A549 (cell line): Measurements from ENCODE around the gene TSPEAR. TPM values are rescaled to one million over a fixed set of nuclear protein-coding genes. Genes with fewer than 3 reads are reported as not detected.

ENCODE experiments used
- ATAC-seq, 2 experiments: fragments of 200-7000 bp in 1 of 2; fragments of >200 bp in 1 of 2; cut with Nextera tagmentation in 1 of 2; cut with Tn5 transposase in 1 of 2; 3 replicates each; pipeline versions ENCODE4 v1.8.0 to v1.9.1; 2018 to 2020; ENCODE audit warnings: mild to moderate bottlenecking in 1 of 2, moderate library complexity in 1 of 2
- CTCF ChIA-PET: fragments of 300-600 bp; sonication (Branson Sonifier 250); formaldehyde crosslinking; extraction: SDS; loops from one replicate; lab custom pipeline; 2021; ENCODE audit warnings: antibody characterized with exemption, inconsistent platforms; lab: Yijun Ruan, JAX
- POLR2A ChIA-PET: fragments of 350-600 bp; formaldehyde crosslinking; extraction: SDS; loops from one replicate; lab custom pipeline; 2021; ENCODE audit warnings: antibody characterized with exemption, inconsistent platforms; lab: Yijun Ruan, JAX
- DNase-seq, 2 experiments: peaks; one replicate each; pipeline versions ENCODE4 v3.0.0 to v3.0.0-alpha.2; 2011 to 2016; ENCODE audit warnings: low read depth in 1 of 2, low spot score in 1 of 2
- FAIRE-seq: peaks from 2 replicates; lab custom pipeline; 2011; peaks lifted over from hg19 to GRCh38; lab: Jason Lieb, UNC
- H3K27ac ChIP-seq, 2 experiments: fragments of >200 bp; sonication (Bioruptor Twin); formaldehyde crosslinking; 3 replicates each; pipeline ENCODE4 v1.5.1; 2016 to 2017
- H3K4me1 ChIP-seq: fragments of >200 bp; sonication (Bioruptor Twin); formaldehyde crosslinking; 3 replicates; pipeline ENCODE4 v1.6.1; 2016
- H3K4me2 ChIP-seq: fragments of >200 bp; sonication (Bioruptor Twin); formaldehyde crosslinking; 3 replicates; pipeline ENCODE4 v1.6.1; 2016
- H3K4me3 ChIP-seq: fragments of >200 bp; sonication (Bioruptor Twin); formaldehyde crosslinking; 3 replicates; pipeline ENCODE4 v1.5.1; 2016
- H3K9me3 ChIP-seq: fragments of >200 bp; sonication (Bioruptor Twin); formaldehyde crosslinking; 3 replicates; pipeline ENCODE4 v1.6.1; 2016
- CEBPB ChIP-seq, 2 experiments: fragments of >200 bp in 1 of 2; sonication (Bioruptor Twin) in 1 of 2; formaldehyde crosslinking in 1 of 2; IDR thresholded peaks; 2 replicates each; pipeline ENCODE4 v1.6.1; 2012 to 2016
- CHD4 ChIP-seq: fragments of 200-600 bp; sonication (generic); IDR thresholded peaks from 2 replicates; pipeline ENCODE4 v1.6.1; 2016; ENCODE audit warnings: antibody characterized with exemption, mild to moderate bottlenecking, borderline replicate concordance
- ESRRA ChIP-seq: fragments of 150-350 bp; IDR thresholded peaks from 2 replicates; pipeline ENCODE4 v1.6.1; 2014; ENCODE audit warnings: mild to moderate bottlenecking, low read length, borderline replicate concordance
- GATA3 ChIP-seq: IDR thresholded peaks from 2 replicates; pipeline ENCODE4 v1.6.1; 2012; ENCODE audit warnings: borderline replicate concordance
- HES2 ChIP-seq: fragments of >200 bp; sonication (Bioruptor Twin); formaldehyde crosslinking; IDR thresholded peaks from 2 replicates; pipeline ENCODE4 v1.6.1; 2016
- HOXA7 ChIP-seq: fragments of 250-450 bp; sonication (Bioruptor Pico); IDR thresholded peaks from 2 replicates; pipeline ENCODE4 v1.5.0; 2020; ENCODE audit warnings: mild to moderate bottlenecking, moderate library complexity
- JUN ChIP-seq, 2 experiments: fragments of >200 bp; sonication (Bioruptor Twin); formaldehyde crosslinking; IDR thresholded peaks; 2 replicates in 1 of 2; 3 replicates in 1 of 2; pipeline ENCODE4 v1.6.1; 2016 to 2017
- KDM1A ChIP-seq: fragments of 200-600 bp; sonication (generic); IDR thresholded peaks from 2 replicates; pipeline ENCODE4 v1.6.1; 2016; ENCODE audit warnings: low read depth, mild to moderate bottlenecking
- MYC ChIP-seq: IDR thresholded peaks from 2 replicates; pipeline ENCODE4 v1.6.1; 2012; ENCODE audit warnings: mild to moderate bottlenecking, inconsistent platforms, low read length, improper control_type of control experiment, borderline replicate concordance
- NFE2L2 ChIP-seq: fragments of 150-350 bp; conservative IDR thresholded peaks from 2 replicates; pipeline ENCODE4 v1.6.1; 2014; ENCODE audit warnings: low read length
- NPAS2 ChIP-seq: fragments of 250-450 bp; sonication (Bioruptor Pico); IDR thresholded peaks from 2 replicates; pipeline ENCODE4 v1.8.0; 2022; ENCODE audit warnings: mild to moderate bottlenecking, moderate library complexity, borderline replicate concordance
- PHF8 ChIP-seq: fragments of 200-600 bp; sonication (generic); IDR thresholded peaks from 2 replicates; pipeline ENCODE4 v1.6.1; 2016; ENCODE audit warnings: low read depth, mild to moderate bottlenecking, antibody characterized with exemption, moderate library complexity, borderline replicate concordance
- POLR2AphosphoS2 ChIP-seq: conservative IDR thresholded peaks from 2 replicates; pipeline ENCODE4 v1.6.1; 2012; ENCODE audit warnings: low read length, improper control_type of control experiment, inconsistent platforms
- RAD21 ChIP-seq, 2 experiments: fragments of >200 bp in 1 of 2; sonication (Bioruptor Twin) in 1 of 2; formaldehyde crosslinking in 1 of 2; IDR thresholded peaks in 1 of 2; conservative IDR thresholded peaks in 1 of 2; 2 replicates in 1 of 2; 3 replicates in 1 of 2; pipeline ENCODE4 v1.6.1; 2012 to 2018; ENCODE audit warnings: inconsistent platforms in 1 of 2
- SREBF2 ChIP-seq: fragments of 450-650 bp; IDR thresholded peaks from 2 replicates; pipeline ENCODE4 v1.6.1; 2014; ENCODE audit warnings: mild to moderate bottlenecking, moderate library complexity
- TP53 ChIP-seq: fragments of 250-450 bp; sonication (Bioruptor Pico); IDR thresholded peaks from 2 replicates; pipeline ENCODE4 v1.5.0; 2021; ENCODE audit warnings: mild to moderate bottlenecking, moderate library complexity
- ZC3H11A ChIP-seq: fragments of 450-650 bp; IDR thresholded peaks from 2 replicates; pipeline ENCODE4 v1.6.1; 2014; ENCODE audit warnings: antibody characterized with exemption, mild to moderate bottlenecking
- ZFP36 ChIP-seq: fragments of 450-650 bp; IDR thresholded peaks from 2 replicates; pipeline ENCODE4 v1.6.1; 2014; ENCODE audit warnings: borderline replicate concordance; ENCODE audit not compliant: partially characterized antibody
- WGBS: methylation state at CpG from one replicate; pipeline ENCODE4 v1.1.6; 2017; ENCODE audit errors: missing lambda C conversion rate; 5-methylcytosine and 5-hydroxymethylcytosine counted together
- polyA plus RNA-seq, 4 experiments: library from polyadenylated mRNA; depleted of rRNA in 3 of 4; stranded (reverse); fragments of >200 nt; fragmentation: RNase III in 1 of 4; extraction: RNeasy Plus Mini Kit Qiagen cat#74134 plus additional on column Dnase treatment in 1 of 4; gene quantifications; 2 replicates in 3 of 4; 3 replicates in 1 of 4; pipeline ENCODE4 v1.2.3, GENCODE V29; 2011 to 2017
- TF ChIP-seq, protein P1 (sequence below): IDR thresholded peaks from 2 replicates; pipeline ENCODE4 v1.6.1; 2012; ENCODE audit warnings: low read depth, borderline replicate concordance
- TF ChIP-seq, protein P2 (sequence below): fragments of 150-350 bp; IDR thresholded peaks from 2 replicates; pipeline ENCODE4 v1.6.1; 2014; ENCODE audit warnings: low read depth, mild to moderate bottlenecking, low read length
- TF ChIP-seq, protein P3 (sequence below): fragments of 200-600 bp; sonication (generic); IDR thresholded peaks from 2 replicates; pipeline ENCODE4 v1.6.1; 2016; ENCODE audit warnings: antibody characterized with exemption, mild to moderate bottlenecking, moderate library complexity
- TF ChIP-seq, protein P4 (sequence below): IDR thresholded peaks from 2 replicates; pipeline ENCODE4 v1.6.1; 2012

The TSPEAR gene
- polyA plus RNA-seq, 2 of the 4 experiments (the other 2 are of a cell fraction): not detected

DNA sequence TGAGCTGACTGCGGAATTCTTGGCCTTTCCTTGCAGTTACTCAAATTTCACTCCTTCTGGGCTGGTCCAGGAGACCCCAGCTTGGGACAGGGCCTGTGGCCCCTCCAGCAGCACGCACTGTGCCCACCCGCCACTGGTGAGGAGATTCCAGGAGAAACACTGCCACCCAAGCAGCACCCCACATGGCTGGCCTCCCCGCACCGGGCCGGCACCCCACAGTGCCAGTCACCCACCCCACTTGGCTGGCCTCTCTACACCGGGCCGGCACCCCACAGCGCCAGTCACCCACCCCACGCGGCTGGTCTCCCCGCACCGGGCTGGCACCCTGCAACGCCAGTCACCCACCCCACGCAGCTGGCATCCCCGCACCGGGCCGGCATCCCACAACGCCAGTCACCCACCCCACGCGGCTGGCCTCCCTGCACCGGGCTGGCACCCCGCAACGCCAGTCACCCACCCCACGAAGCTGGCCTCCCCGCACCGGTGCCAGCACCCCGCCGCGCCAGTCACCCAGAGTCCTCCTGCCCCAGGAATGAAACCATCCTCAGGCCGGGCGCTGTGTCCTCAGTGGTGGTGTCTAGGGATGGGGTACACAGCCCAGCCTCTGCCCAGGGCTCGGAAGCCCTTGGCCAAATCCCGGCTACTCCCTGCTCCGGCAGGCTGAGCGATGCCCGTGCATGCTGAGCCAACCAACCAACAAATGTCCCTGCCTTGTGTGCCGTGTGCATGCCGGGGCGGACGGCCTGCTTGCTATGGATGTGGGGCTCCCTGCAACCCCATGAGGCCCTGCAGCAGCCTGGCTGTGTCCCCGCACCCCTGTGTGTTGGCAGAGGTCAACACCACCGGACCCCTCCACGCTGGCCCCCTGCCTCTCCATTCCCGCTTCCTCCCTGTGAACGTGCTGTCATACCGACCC is 38.6 kb upstream of the TSPEAR start:
- DNase-seq: no peak
- no peak overlapping the region for H3K4me2 ChIP-seq
- CTCF ChIA-PET: interaction anchor here (0.6 to 1.2 kb wide), 2 partner anchors 11 to 163 kb away, joined by 3 read pairs; no protein-coding TSS in a partner anchor
- H3K27ac ChIP-seq: no peak overlapping the region
- no peak for ATAC-seq
- no peaks in the 10 kb centered on the region for H3K9me3 ChIP-seq
- POLR2A ChIA-PET: no interaction called here
- H3K4me1 ChIP-seq: no peaks in the 10 kb centered on the region
- WGBS: 70% methylated on average over 13 of the region's 47 CpGs
- no peak for FAIRE-seq
- TF ChIP-seq HES2 (no peak), ZC3H11A (no peak)
- TF ChIP-seq, all 56 proteins: peak for 0
- no peak overlapping the region for H3K4me3 ChIP-seq

DNA sequence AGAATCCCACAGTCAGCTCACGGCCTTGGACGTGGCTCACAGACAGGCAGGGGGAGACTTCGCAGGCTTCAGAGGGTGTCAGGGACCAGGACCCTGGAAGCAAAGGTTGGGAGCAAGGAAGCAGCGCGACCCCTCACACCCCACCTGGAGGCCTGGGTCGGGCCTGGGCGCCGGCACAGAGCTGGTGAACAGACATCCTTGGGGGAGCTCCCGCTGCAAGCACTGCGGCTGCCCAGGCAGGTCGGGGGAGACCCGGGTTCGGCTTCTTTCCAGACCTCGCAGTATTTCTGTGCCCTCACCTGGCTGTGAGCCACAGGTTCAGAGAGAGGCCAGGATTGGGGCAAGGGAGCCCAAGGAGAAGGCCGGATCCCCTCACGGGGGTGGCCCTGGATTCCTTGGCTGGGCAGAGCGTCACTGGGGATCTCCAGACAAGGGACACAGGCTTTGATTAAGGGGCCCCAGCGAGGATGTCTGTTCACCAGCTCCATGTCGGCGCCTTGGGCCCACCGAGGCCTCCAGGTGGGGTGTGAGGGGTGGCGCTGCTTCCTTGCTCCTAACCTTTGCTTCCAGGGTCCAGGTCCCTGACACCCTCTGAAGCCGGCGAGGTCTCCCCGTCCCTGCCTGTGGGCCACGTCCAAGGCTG is 37.9 kb upstream of the TSPEAR start:
- TF ChIP-seq GATA3 (no peak), MYC (no peak), KDM1A (no peak), JUN (IDR thresholded peaks at IDR 0.05) (no peak), NPAS2 (CRISPR knock-in tag) (no peak)
- TF ChIP-seq, protein P1, sequence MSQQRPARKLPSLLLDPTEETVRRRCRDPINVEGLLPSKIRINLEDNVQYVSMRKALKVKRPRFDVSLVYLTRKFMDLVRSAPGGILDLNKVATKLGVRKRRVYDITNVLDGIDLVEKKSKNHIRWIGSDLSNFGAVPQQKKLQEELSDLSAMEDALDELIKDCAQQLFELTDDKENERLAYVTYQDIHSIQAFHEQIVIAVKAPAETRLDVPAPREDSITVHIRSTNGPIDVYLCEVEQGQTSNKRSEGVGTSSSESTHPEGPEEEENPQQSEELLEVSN: no peak
- TF ChIP-seq, protein P2, sequence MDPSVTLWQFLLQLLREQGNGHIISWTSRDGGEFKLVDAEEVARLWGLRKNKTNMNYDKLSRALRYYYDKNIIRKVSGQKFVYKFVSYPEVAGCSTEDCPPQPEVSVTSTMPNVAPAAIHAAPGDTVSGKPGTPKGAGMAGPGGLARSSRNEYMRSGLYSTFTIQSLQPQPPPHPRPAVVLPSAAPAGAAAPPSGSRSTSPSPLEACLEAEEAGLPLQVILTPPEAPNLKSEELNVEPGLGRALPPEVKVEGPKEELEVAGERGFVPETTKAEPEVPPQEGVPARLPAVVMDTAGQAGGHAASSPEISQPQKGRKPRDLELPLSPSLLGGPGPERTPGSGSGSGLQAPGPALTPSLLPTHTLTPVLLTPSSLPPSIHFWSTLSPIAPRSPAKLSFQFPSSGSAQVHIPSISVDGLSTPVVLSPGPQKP: no peak
- Histone ChIP-seq H3K4me3 (no peak overlapping the region), H3K4me1 (no peaks in the 10 kb centered on the region), H3K4me2 (no peak overlapping the region), H3K27ac (no peak overlapping the region), H3K9me3 (no peaks in the 10 kb centered on the region)
- FAIRE-seq (no peak), DNase-seq (no peak), ATAC-seq (no peak)
- 61% methylated on average over 12 of the region's 26 CpGs for WGBS
- ChIA-PET CTCF (interaction anchor here (0.6 to 1.2 kb wide), 2 partner anchors 12 to 162 kb away, joined by 3 read pairs; no protein-coding TSS in a partner anchor), POLR2A (no interaction called here)

DNA sequence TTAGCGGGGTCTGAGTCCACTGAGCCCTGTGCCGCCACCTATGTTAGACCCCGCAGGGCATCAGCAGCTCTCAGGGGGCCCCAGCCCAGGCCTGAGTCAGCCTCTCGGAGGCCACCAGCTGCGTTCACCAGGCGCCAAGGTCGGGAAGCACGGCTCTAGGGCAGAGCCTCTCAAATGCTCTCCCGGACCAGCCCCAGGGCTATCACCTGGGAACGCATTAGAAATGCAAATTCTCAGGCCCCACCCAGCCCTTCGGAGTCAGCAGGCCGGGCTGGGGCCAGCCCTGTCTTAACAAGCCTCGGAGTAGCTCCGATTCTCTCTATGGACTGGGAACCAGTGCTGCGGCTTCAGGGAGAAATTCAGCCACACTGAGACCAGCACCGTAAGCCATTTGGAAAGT is 37.2 kb upstream of the TSPEAR start:
- TF ChIP-seq ESRRA (no peak), CHD4 (no peak), POLR2AphosphoS2 (no peak), PHF8 (no peak), SREBF2 (no peak), RAD21 (conservative IDR thresholded peaks at IDR 0.05 in 1 of 2, IDR thresholded peaks at IDR 0.05 in 1 of 2) (no peak), ZFP36 (no peak), CEBPB (IDR thresholded peaks at IDR 0.05) (no peak), NFE2L2 (no peak), HOXA7 (no peak), GATA3 (no peak), TP53 (CRISPR knock-in tag) (no peak)
- TF ChIP-seq, protein P3, sequence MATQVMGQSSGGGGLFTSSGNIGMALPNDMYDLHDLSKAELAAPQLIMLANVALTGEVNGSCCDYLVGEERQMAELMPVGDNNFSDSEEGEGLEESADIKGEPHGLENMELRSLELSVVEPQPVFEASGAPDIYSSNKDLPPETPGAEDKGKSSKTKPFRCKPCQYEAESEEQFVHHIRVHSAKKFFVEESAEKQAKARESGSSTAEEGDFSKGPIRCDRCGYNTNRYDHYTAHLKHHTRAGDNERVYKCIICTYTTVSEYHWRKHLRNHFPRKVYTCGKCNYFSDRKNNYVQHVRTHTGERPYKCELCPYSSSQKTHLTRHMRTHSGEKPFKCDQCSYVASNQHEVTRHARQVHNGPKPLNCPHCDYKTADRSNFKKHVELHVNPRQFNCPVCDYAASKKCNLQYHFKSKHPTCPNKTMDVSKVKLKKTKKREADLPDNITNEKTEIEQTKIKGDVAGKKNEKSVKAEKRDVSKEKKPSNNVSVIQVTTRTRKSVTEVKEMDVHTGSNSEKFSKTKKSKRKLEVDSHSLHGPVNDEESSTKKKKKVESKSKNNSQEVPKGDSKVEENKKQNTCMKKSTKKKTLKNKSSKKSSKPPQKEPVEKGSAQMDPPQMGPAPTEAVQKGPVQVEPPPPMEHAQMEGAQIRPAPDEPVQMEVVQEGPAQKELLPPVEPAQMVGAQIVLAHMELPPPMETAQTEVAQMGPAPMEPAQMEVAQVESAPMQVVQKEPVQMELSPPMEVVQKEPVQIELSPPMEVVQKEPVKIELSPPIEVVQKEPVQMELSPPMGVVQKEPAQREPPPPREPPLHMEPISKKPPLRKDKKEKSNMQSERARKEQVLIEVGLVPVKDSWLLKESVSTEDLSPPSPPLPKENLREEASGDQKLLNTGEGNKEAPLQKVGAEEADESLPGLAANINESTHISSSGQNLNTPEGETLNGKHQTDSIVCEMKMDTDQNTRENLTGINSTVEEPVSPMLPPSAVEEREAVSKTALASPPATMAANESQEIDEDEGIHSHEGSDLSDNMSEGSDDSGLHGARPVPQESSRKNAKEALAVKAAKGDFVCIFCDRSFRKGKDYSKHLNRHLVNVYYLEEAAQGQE: no peak
- TF ChIP-seq, protein P2: no peak
- TF ChIP-seq, protein P4, sequence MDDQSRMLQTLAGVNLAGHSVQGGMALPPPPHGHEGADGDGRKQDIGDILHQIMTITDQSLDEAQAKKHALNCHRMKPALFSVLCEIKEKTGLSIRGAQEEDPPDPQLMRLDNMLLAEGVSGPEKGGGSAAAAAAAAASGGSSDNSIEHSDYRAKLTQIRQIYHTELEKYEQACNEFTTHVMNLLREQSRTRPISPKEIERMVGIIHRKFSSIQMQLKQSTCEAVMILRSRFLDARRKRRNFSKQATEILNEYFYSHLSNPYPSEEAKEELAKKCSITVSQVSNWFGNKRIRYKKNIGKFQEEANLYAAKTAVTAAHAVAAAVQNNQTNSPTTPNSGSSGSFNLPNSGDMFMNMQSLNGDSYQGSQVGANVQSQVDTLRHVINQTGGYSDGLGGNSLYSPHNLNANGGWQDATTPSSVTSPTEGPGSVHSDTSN: no peak
- Histone ChIP-seq H3K9me3 (no peaks in the 10 kb centered on the region), H3K27ac (no peak overlapping the region), H3K4me2 (no peak overlapping the region), H3K4me1 (no peaks in the 10 kb centered on the region), H3K4me3 (no peak overlapping the region)
- ATAC-seq (no peak), DNase-seq (no peak), FAIRE-seq (no peak)
- ChIA-PET CTCF (interaction anchor here (1.2 kb wide), 2 partner anchors 12 to 45 kb away, joined by 3 to 4 read pairs; no protein-coding TSS in a partner anchor), POLR2A (no interaction called here)
- WGBS: 57% methylated on average over 5 of the region's 16 CpGs
